ENCODE data around the gene CPO. TPM values are rescaled to one million over a fixed set of nuclear protein-coding genes. Genes with fewer than 3 reads are reported as not detected.

Gene CPO
- total and polyA plus RNA-seq, 12 donors: 0.07 to 0.59 (median 0.35) TPM; not detected in 7

GRCh38 chr2:206974551-206974950 lies 35.2 kb downstream of the CPO start:
- no peak overlapping the region for H3K27ac ChIP-seq
- no peaks in the 10 kb centered on the region for H3K36me3 ChIP-seq
- H3K27me3 ChIP-seq: no peaks in the 10 kb centered on the region
- H3K9me3 ChIP-seq: peaks cover 0 to 9% (median 0%) of the 10 kb centered on the region in 11 donors
- WGBS, 2 donors: 41 to 63% methylated on average over 2 of the region's 2 CpGs
- DNase-seq (no peak), ATAC-seq (no peak)
- no peak overlapping the region for H3K4me3 ChIP-seq
- intact Hi-C loops (cut with DNase I): loop anchor here in 1 of 10 donors (10.0 kb wide), 2 partner anchors 180 to 380 kb away; no protein-coding TSS in a partner anchor
- H3K4me1 ChIP-seq: peaks cover 0 to 17% (median 0%) of the 10 kb centered on the region in 9 donors
- TF ChIP-seq, protein P1, sequence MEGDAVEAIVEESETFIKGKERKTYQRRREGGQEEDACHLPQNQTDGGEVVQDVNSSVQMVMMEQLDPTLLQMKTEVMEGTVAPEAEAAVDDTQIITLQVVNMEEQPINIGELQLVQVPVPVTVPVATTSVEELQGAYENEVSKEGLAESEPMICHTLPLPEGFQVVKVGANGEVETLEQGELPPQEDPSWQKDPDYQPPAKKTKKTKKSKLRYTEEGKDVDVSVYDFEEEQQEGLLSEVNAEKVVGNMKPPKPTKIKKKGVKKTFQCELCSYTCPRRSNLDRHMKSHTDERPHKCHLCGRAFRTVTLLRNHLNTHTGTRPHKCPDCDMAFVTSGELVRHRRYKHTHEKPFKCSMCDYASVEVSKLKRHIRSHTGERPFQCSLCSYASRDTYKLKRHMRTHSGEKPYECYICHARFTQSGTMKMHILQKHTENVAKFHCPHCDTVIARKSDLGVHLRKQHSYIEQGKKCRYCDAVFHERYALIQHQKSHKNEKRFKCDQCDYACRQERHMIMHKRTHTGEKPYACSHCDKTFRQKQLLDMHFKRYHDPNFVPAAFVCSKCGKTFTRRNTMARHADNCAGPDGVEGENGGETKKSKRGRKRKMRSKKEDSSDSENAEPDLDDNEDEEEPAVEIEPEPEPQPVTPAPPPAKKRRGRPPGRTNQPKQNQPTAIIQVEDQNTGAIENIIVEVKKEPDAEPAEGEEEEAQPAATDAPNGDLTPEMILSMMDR (IDR thresholded peaks at IDR 0.05): no peak

DNA sequence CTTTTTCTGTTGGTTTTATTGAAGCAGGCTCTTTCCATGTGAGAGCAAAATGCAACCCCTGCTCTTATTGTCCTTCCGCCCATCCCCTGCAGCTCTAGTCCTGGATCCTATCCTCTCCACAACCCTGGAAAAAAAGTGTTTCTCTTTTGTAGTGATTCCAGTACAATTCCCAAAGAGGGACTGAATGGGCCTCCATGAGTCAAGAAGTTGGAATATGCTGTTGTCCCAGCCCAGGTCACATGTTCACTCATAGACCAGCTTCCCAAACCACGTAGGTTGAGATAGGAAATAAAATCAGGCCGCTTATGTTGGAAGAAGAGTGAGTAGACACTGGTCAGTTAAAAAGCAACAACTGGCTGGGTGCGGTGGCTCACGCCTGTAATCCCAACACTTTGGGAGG lies 39.4 kb downstream of the CPO start:
- intact Hi-C loops (cut with DNase I): loop anchor here in 1 of 10 donors (10.0 kb wide), 2 partner anchors 184 to 376 kb away; no protein-coding TSS in a partner anchor
- H3K4me1 ChIP-seq: peaks cover 3 to 34% (median 25%) of the 10 kb centered on the region in 9 donors
- no peak overlapping the region for H3K4me3 ChIP-seq
- ATAC-seq (no peak), DNase-seq (no peak)
- WGBS, 2 donors: 85 to 90% methylated on average over 5 of the region's 5 CpGs
- TF ChIP-seq, protein P1 (IDR thresholded peaks at IDR 0.05): no peak
- no peak overlapping the region for H3K27ac ChIP-seq
- H3K27me3 ChIP-seq: no peaks in the 10 kb centered on the region
- H3K9me3 ChIP-seq: peaks cover 0 to 9% (median 0%) of the 10 kb centered on the region in 11 donors
- no peaks in the 10 kb centered on the region for H3K36me3 ChIP-seq

GRCh38 chr2:206979365-206979764 lies 40.0 kb downstream of the CPO start:
- DNase-seq: no peak
- Histone ChIP-seq H3K4me3 (no peak overlapping the region), H3K4me1 (peaks cover 3 to 32% (median 26%) of the 10 kb centered on the region in 9 donors), H3K27ac (no peak overlapping the region), H3K9me3 (peaks cover 0 to 9% (median 0%) of the 10 kb centered on the region in 11 donors), H3K27me3 (no peaks in the 10 kb centered on the region), H3K36me3 (no peaks in the 10 kb centered on the region)
- TF ChIP-seq, protein P1 (IDR thresholded peaks at IDR 0.05): no peak
- WGBS, 2 donors: 94 to 98% methylated on average over 3 of the region's 3 CpGs
- intact Hi-C loops (cut with DNase I): loop anchor here in 1 of 10 donors (10.0 kb wide), 2 partner anchors 185 to 375 kb away; no protein-coding TSS in a partner anchor
- no peak for ATAC-seq

- 59 to 71% methylated on average over 2 of the region's 2 CpGs for WGBS, 2 donors
These were observed 40.6 kb downstream of the CPO start for GRCh38 chr2:206979922-206980321.

More at GRCh38 chr2:206979922-206980321, 40.6 kb downstream of the CPO start:
- TF ChIP-seq, protein P1 (IDR thresholded peaks at IDR 0.05): no peak
- Histone ChIP-seq H3K9me3 (peaks cover 0 to 9% (median 0%) of the 10 kb centered on the region in 11 donors), H3K27ac (no peak overlapping the region), H3K4me1 (peaks cover 3 to 35% (median 22%) of the 10 kb centered on the region in 9 donors), H3K4me3 (no peak overlapping the region), H3K36me3 (no peaks in the 10 kb centered on the region), H3K27me3 (no peaks in the 10 kb centered on the region)
- ATAC-seq (no peak), DNase-seq (no peak)
- intact Hi-C loops (cut with DNase I): loop anchor here (2.0 to 10.0 kb wide), 18 partner anchors 155 to 493 kb away; partner anchors contain the start of gene KLF7 (in 5 of the 10)

All from heart right ventricle (tissue), 16 donors.